ACHN (cell line): ENCODE data around the gene BEST2.
"Not testable (repeated sequence)": the region's sequence is repeated elsewhere in the genome, so short reads cannot be mapped to it uniquely, and the experiment has no call there.

Source experiments
- DNase-seq: peaks from one replicate; pipeline ENCODE4 v3.0.0-alpha.2; 2015
- in situ Hi-C: cut with HindIII; loops from 2 replicates; pipeline ENCODE4 v1.10.0; 2017; ENCODE audit warnings: low sequenced_read_pairs, low pct_ligation_motif_present, low pct_unique_long_range_greater_than_20kb

BEST2 gene

DNA sequence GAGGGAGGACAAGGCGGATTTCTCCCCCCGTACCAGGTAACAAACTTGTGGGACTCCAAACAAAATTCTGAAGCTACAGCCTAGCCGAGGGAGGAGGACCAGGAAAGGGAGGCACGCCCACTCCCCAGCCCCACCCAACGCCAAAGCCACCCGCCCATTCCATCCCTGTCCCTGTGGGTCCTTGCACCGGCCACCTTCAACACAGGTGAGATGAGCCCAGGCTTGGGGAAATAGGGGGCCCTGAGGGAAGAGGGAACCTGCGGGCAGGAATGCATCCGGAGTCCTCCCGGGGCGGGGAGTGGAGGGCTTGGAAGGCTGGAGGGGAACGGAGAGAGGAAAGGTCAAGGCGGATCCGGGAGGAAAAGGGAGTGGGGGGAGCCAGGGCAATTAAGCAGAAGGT lies at the start of gene BEST2:
Gene BEST2 (plus strand): TSS at position 157 of the 400 bp plus-strand sequence. CDS start 802 bp downstream, outside the sequence.
- no peak for DNase-seq
- in situ Hi-C loops = no loop called here

DNA sequence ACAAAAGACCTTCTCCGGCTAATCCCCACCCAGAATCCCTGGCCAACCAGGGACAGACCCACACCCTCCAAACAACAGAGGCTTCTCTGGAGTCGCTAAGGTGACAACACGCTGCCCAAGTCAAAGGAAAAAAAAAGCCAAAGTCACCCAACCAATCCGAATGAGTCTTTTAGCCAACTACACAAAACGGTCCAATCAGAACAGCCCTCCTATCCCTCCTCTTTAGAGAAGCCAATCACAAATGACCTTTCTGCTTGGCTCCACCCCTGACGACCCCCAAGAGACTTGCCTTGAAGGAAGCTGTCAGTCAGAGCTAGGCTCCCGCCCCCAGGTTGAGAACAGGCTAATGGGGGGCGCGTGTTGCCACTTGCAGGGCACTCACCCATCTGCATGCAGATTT lies 48.5 kb upstream of the BEST2 start:
- peak; percentile 66 for DNase-seq
- in situ Hi-C loops = no loop called here

GRCh38 chr19:12705169-12705568 lies 46.4 kb upstream of the BEST2 start:
- in situ Hi-C loops = no loop called here
- DNase-seq = no peak

GRCh38 chr19:12705654-12706331 lies 45.8 kb upstream of the BEST2 start:
- no peak for DNase-seq
- in situ Hi-C loops = no loop called here

- in situ Hi-C loops = no loop called here
- DNase-seq = no peak
Measured at GRCh38 chr19:12706332-12706718, 45.3 kb upstream of the BEST2 start.

DNA sequence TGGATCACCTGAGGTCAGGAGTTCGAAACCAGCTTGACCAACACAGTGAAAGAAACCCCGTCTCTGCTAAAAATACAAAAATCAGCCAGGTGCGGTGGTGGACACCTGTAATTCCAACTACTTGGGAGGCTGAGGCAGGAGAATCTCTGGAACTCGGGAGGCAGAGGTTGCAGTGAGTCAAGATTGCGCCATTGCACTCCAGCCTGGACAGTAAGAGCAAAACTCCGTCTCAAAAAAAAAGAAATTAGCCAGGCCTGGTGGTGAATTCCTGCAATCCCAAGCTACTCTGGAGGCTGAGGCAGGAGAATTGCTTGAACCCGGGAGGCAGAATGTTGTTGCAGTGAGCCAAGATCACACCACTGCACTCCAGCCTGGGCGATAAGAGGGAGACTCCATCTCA lies 43.0 kb upstream of the BEST2 start:
- no peak for DNase-seq
- in situ Hi-C loops = no loop called here

GRCh38 chr19:12711187-12711586 lies 40.4 kb upstream of the BEST2 start:
- DNase-seq = no peak
- in situ Hi-C loops = no loop called here

- DNase-seq, in situ Hi-C loops: not testable (repeated sequence)
Measured at GRCh38 chr19:12712077-12712476, 39.5 kb upstream of the BEST2 start.

GRCh38 chr19:12713304-12713703 lies 38.3 kb upstream of the BEST2 start:
- DNase-seq, in situ Hi-C loops: not testable (repeated sequence)

DNA sequence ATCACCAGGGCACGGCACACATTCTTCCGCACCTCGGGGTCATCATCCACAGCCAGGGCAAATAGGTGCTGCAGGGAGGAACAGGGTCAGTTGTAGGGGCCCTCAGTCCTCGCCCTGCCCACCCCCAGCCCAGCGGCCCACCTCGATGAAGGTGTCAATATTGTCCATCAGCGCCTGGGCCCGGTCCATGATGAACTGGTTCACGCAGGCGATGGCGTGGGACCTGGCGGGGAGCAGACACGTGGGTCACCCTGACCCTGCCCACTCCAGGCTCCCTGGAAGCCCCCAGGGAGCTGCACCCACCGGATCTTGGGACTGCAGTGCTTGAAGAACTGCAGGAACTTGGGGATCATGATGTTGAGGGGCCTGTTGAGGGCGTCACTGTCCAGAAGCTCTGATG lies 36.5 kb upstream of the BEST2 start:
- no peak for DNase-seq
- in situ Hi-C loops = no loop called here

- in situ Hi-C loops = no loop called here
- no peak for DNase-seq
Measured at GRCh38 chr19:12715929-12716328, 35.7 kb upstream of the BEST2 start.

DNA sequence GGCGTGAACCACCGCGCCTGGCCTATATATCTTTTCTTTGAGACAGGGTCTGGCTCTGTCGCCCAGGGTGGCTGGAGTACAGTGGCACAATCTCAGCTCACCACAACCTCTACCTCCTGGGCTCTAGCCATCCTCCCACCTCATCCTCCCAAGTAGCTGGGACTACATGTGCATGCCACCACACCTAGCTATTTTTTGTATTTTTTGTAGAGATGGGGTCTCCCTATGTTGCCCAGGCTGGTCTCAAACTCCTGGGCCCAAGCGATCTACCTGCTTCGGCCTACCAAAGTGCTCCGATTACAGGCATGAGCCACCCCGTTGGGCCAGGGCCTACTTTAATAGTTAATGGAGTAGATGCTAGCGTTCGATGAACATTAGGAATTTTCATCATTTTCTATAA lies 31.3 kb upstream of the BEST2 start:
- no peak for DNase-seq
- in situ Hi-C loops = no loop called here

- DNase-seq = no peak
- in situ Hi-C loops = no loop called here
Measured at GRCh38 chr19:12720851-12721655, 30.5 kb upstream of the BEST2 start.

GRCh38 chr19:12721656-12722565 lies 29.7 kb upstream of the BEST2 start:
- DNase-seq = peak; percentile 47

DNA sequence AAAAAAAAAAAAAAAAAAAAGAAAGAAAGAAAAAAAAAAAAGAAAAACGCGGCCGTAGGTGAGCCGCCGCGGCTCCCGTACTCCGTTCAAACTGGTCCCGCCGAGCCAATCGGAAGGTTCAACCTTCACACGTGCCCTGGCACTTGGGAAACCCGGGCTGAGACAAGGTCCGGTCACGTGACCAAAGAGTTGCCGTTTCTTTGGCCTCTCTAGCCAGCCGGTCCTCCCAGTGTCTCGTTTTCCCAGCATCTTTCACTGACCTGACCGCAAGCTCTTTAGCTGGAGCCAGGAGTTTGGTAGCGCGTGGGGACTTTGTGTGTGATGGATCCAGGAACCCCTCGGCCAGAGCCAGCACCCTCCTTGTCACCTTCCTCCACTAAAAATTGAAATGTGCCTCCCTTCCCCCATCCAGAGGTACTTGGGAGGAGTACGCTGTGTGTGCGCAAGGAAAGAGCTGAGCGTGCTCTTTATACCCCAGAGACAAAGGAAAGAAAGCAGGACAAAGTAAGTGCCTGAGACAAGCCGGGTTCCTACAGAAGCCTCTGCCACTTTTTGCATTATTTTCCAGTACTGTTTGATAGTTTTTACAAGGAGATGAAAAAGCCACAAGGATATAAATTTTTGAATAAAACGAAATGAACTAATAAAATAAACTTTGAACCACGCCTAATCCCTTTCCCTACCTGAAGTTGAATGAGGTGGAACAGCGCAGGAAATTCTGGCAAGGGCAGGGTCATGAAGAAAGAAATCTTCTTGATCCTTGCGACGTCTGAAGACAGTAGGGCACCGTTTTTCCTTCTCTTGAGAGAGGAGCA lies 28.8 kb upstream of the BEST2 start:
- DNase-seq = peak; percentile 98
- in situ Hi-C loops = no loop called here

More at GRCh38 chr19:12721656-12722565, 29.7 kb upstream of the BEST2 start:
- in situ Hi-C loops = no loop called here

- DNase-seq = peak; percentile 32
- in situ Hi-C loops = no loop called here
Measured at GRCh38 chr19:12723381-12723640, 28.3 kb upstream of the BEST2 start.

DNA sequence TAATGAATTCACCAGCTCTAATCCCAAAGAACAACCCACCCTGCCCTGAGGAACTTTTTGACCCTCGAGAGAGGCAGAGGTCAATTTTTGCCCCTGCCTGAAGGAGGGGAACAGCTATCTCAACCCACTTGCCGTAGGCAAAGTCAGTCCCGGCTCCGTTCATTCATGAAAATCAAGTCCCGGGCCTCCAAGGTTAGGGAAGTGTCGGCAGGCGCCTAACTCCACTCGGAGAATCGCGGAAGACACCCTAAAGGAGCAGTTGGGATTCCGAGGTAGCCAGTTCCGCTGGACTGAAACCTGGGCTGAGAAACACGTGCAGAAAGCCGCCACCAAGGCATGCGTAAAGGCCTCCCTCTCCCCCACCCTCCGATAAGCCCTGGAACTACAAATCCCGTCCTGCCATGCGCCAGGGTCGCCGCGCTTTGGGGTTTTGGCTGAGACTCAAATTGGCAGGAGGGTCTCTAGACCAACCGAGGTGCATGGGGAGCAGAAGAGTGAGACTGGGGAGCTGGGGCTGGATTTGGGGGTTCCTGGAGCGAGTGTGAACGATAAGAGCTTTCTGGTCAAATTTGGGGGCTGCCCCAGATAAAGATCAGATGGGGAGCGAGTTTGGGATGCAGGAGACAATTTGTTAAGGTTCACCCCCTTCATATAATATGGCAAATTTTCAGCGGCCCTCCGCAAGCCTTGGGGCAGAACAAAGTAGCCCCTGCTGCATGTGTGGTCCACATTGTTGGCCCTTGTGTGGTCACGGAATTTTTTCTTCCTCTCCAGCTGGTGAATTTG lies 27.8 kb upstream of the BEST2 start, which contains the start of gene TNPO2:
Gene TNPO2 (minus strand): TSS at position 292 of the 786 bp plus-strand sequence. CDS start 2,955 bp downstream, outside the sequence.
- peak; percentile 67 for DNase-seq
- in situ Hi-C loops = no loop called here

GRCh38 chr19:12725612-12726011 lies 26.0 kb upstream of the BEST2 start:
- in situ Hi-C loops, DNase-seq: not testable (repeated sequence)
